Right cardiac atrium (tissue), 5 donors: ENCODE measurements around the gene FTSJ3. TPM values are rescaled to one million over a fixed set of nuclear protein-coding genes. Genes with fewer than 3 reads are reported as not detected.
A peak's percentile ranks its signal among the peaks of the same experiment; 100 is the strongest.
"Not testable (repeated sequence)": the region's sequence is repeated elsewhere in the genome, so short reads cannot be mapped to it uniquely, and the experiment has no call there.

Experiments used
- ATAC-seq, 2 donors: fragments of 200-7000 bp; cut with Tn5 transposase; one replicate each; pipeline versions ENCODE4 v1.8.0 to v1.9.1; 2020; ENCODE audit warnings: moderate library complexity in 2 of 2, mild to moderate bottlenecking in 1 of 2
- DNase-seq, 3 donors: peaks; one replicate each; pipeline ENCODE4 v3.0.0-alpha.2; 2020
- H3K27ac ChIP-seq: one replicate; pipeline ENCODE4 v1.5.1; 2013; ENCODE audit warnings: mild to moderate bottlenecking, low read length, control low read depth, moderate library complexity
- H3K27me3 ChIP-seq: one replicate; pipeline ENCODE4 v1.6.1; 2013; ENCODE audit not compliant: control insufficient read depth, insufficient read depth
- H3K4me1 ChIP-seq: one replicate; pipeline ENCODE4 v1.6.1; 2013; ENCODE audit warnings: low read length; ENCODE audit not compliant: control insufficient read depth, insufficient read depth
- H3K4me3 ChIP-seq: one replicate; pipeline ENCODE4 v1.5.1; 2013; ENCODE audit warnings: low read length, control low read depth
- H3K9me3 ChIP-seq: one replicate; pipeline ENCODE4 v1.6.1; 2013; ENCODE audit warnings: low read length; ENCODE audit not compliant: control insufficient read depth
- WGBS: extraction: QIAGEN DNeasy Blood & Tissue Kit; methylation state at CpG from one replicate; pipeline ENCODE4 v1.1.7; 2013; 5-methylcytosine and 5-hydroxymethylcytosine counted together
- intact Hi-C, 4 donors: fragments of 100-400 bp; cut with DNase I; formaldehyde crosslinking; loops; one replicate each; pipeline versions ENCODE4 v1.11.0 to v1.14.0; 2022 to 2023
- long read RNA-seq, 4 donors: library from polyadenylated mRNA; unstranded; transcript quantifications; one replicate each; pipeline ENCODE4 v2.0.0, GENCODE V29; 2020 to 2021
- polyA plus RNA-seq: library from polyadenylated mRNA; stranded (reverse); fragments of 200-250 nt; gene quantifications from one replicate; pipeline ENCODE4 v1.2.3, GENCODE V29; 2013
- total RNA-seq, 4 donors: library from RNA; stranded (reverse); fragmentation: NEBNext Ultra II Directional; extraction: Animal tissue kit (Norgen Biotek cat#: 25700); gene quantifications; one replicate each; pipeline ENCODE4 v1.2.1, GENCODE V29; 2021
- donor health status: healthy with polysubstance abuse.
- donor health status: DM: no; HTN: yes; CAD: no.
- donor health status: DM: no; HTN: no; CAD: no.
- donor health status: DM: no; HTN: yes; CAD: no; lungs with severe emphysema.
- donor health status: DM: yes; HTN: yes; CAD: no.

FTSJ3 gene
- total RNA-seq: 10 to 100 TPM; 34.2 to 52.3 (median 38.2) TPM
- polyA plus RNA-seq: 17.2 TPM
- long read RNA-seq, donor 1, transcript FTSJ3-201 (21 exons, 3,559 nt): major isoform, 74 of 159 reads
- long read RNA-seq, donor 1, partial matches to known transcripts: 75 of 159 reads
- long read RNA-seq, donor 1, other reads (novel, unspliced or antisense): 10 of 159 reads
- long read RNA-seq, donor 2, transcript FTSJ3-201 (21 exons, 3,559 nt): major isoform, 43 of 80 reads
- long read RNA-seq, donor 2, partial matches to known transcripts: 32 of 80 reads
- long read RNA-seq, donor 2, other reads (novel, unspliced or antisense): 5 of 80 reads
- long read RNA-seq, donor 3, transcript FTSJ3-201 (21 exons, 3,559 nt): major isoform, 113 of 238 reads
- long read RNA-seq, donor 3, partial matches to known transcripts: 109 of 238 reads
- long read RNA-seq, donor 3, other reads (novel, unspliced or antisense): 16 of 238 reads
- long read RNA-seq, donor 4, transcript FTSJ3-201 (21 exons, 3,559 nt): major isoform, 21 of 46 reads
- long read RNA-seq, donor 4, partial matches to known transcripts: 23 of 46 reads
- long read RNA-seq, donor 4, other reads (novel, unspliced or antisense): 2 of 46 reads

DNA sequence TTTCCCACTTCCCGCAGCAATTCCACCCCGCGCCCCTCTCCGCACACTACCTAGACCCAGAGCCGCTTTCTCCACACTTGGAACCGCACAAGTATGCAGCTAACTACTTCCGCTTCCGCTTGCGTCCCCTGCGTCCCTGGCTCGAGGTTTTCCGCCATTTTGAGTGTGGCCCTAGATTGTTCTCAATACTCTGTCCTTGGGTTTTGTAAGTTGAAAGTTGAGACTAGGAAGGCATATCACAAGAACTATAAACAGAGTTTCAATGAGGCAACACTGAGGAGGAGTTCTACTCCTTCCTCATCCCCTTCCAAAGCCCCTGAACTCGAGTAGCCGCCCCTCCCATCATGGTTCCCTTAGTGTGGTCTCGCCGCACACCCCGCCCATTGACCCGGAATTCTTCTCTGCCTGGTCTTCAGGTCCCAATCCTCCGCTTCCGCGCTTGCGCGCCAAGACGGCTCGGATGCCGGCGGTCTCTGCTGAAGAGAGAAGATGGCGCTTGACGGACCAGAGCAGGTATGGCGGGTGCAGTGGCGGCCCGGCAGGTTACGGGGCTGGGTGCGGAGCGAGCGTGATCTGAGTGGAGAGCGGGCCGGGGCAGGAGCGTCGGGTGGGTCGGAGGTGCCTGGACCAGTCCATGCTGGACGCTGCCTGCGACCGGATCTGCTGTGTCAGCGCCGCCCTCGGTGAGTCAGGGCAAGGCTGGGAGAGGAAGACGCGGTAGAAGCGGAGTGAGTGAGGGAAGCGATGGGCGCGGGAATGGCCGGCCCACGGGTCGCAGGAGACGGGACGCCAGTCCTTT lies at the start of gene FTSJ3, which contains the start of gene PSMC5:
FTSJ3 (minus strand) TSS at position 662 of the 799 bp plus-strand sequence. CDS start 761 bp downstream, outside the sequence.
PSMC5 (plus strand) TSS at position 430 of the 799 bp plus-strand sequence; CDS start at position 490, 60 bp downstream.
- Histone ChIP-seq H3K4me1 (no peaks in the 10 kb centered on the region), H3K9me3 (no peaks in the 10 kb centered on the region), H3K27me3 (no peaks in the 10 kb centered on the region), H3K4me3 (peak within 1 kb of the TSS; percentile 50), H3K27ac (peak within 1 kb of the TSS; percentile 86)
- ATAC-seq (peak; percentile 94), DNase-seq (peak; percentile 96 to 98 (median 98))
- WGBS: under 1% methylated on average over 58 of the region's 58 CpGs
- intact Hi-C loops: no loop called here

DNA sequence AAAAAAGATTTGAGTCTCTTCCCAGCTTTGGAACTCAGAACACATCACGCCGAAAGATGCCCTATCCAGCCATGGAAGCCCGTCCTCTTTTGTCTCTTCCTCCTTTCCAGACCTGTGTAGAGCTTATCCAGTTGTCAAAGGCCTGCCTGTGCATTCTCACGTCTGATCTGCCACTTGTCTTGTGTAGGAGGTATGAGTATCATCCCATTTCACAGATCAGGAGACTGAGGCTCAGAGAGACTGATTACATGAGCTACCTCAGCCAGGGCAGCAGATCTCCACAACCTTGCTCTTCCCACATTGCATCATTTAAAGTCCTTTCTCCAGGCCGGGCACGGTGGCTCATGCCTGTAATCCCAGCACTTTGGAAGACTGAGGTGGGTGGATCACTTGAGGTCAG lies 47.2 kb upstream of the FTSJ3 start:
- intact Hi-C loops, ATAC-seq, H3K27ac ChIP-seq, H3K4me1 ChIP-seq, H3K27me3 ChIP-seq, DNase-seq, H3K4me3 ChIP-seq, H3K9me3 ChIP-seq: not testable (repeated sequence)
- 88% methylated on average over 6 of the region's 6 CpGs for WGBS

GRCh38 chr17:63874061-63874626 lies 46.7 kb upstream of the FTSJ3 start:
- WGBS: 79% methylated on average over 8 of the region's 8 CpGs
- H3K27ac ChIP-seq, H3K4me1 ChIP-seq, DNase-seq, H3K27me3 ChIP-seq, H3K4me3 ChIP-seq, H3K9me3 ChIP-seq, intact Hi-C loops, ATAC-seq: not testable (repeated sequence)

GRCh38 chr17:63873577-63873976 lies 46.1 kb upstream of the FTSJ3 start, which contains the start of gene CSH2:
Gene CSH2, minus strand, starts transcription at chr17:63873677. Its CDS starts 63 bp downstream, at chr17:63873614.
- intact Hi-C loops, ATAC-seq, DNase-seq, H3K4me3 ChIP-seq, H3K27me3 ChIP-seq, H3K27ac ChIP-seq, H3K4me1 ChIP-seq, H3K9me3 ChIP-seq: not testable (repeated sequence)
- WGBS: 86% methylated on average over 6 of the region's 7 CpGs

- H3K27ac ChIP-seq, H3K4me1 ChIP-seq, H3K9me3 ChIP-seq, intact Hi-C loops, DNase-seq, H3K4me3 ChIP-seq, ATAC-seq, H3K27me3 ChIP-seq: not testable (repeated sequence)
- whole genome bisulfite sequencing: 94% methylated on average over 13 of the region's 15 CpGs
Observed at GRCh38 chr17:63871646-63872365, 44.3 kb upstream of the FTSJ3 start.

DNA sequence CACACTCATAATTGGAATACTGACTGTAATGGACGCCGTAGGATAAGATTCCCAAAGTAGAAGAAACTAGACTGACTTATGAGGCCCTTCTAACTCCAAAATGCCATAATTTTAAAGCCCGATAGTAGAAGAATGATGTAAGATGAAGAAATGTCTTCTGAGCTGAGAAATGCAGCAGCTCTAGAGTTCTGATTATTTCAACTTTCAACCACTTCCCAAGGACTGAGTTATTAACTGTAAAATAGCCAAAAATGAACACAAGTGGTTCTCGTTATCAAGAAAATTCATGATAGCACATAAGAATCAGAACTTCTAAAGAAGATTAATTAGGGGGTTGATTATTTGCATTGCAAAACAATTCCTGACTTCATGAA lies 42.8 kb upstream of the FTSJ3 start:
- H3K4me1 ChIP-seq, intact Hi-C loops, H3K9me3 ChIP-seq, H3K27ac ChIP-seq, H3K4me3 ChIP-seq, DNase-seq, H3K27me3 ChIP-seq, ATAC-seq: not testable (repeated sequence)
- WGBS: 63% methylated on average over 4 of the region's 4 CpGs

- DNase-seq, H3K9me3 ChIP-seq, H3K4me1 ChIP-seq, H3K4me3 ChIP-seq, ATAC-seq, H3K27ac ChIP-seq, intact Hi-C loops, H3K27me3 ChIP-seq: not testable (repeated sequence)
- 56% methylated on average over 9 of the region's 9 CpGs for WGBS
Observed at GRCh38 chr17:63869491-63870291, 42.2 kb upstream of the FTSJ3 start.

GRCh38 chr17:63866625-63867024 lies 39.2 kb upstream of the FTSJ3 start:
- 81% methylated on average over 7 of the region's 7 CpGs for WGBS
- ATAC-seq: peak; percentile 33 to 54
- intact Hi-C loops: not testable (repeated sequence)

GRCh38 chr17:63859257-63859656 lies 31.8 kb upstream of the FTSJ3 start:
- Histone ChIP-seq H3K4me1 (no peaks in the 10 kb centered on the region), H3K4me3 (no peak overlapping the region), H3K27me3 (no peaks in the 10 kb centered on the region), H3K9me3 (no peaks in the 10 kb centered on the region), H3K27ac (no peak overlapping the region)
- DNase-seq (no peak), ATAC-seq (no peak)
- 79% methylated on average over 3 of the region's 3 CpGs for WGBS
- intact Hi-C loops: no loop called here

More at GRCh38 chr17:63866625-63867024, 39.2 kb upstream of the FTSJ3 start:
- not testable (repeated sequence) for DNase-seq, H3K9me3 ChIP-seq, H3K4me1 ChIP-seq, H3K27me3 ChIP-seq, H3K4me3 ChIP-seq, H3K27ac ChIP-seq
